ENCODE measurements around the gene C1QTNF2. TPM values are rescaled to one million over a fixed set of nuclear protein-coding genes. Genes with fewer than 3 reads are reported as not detected.

C1QTNF2 gene
- total RNA-seq, 1 donor from 2014 or later = 2.2 TPM

GRCh38 chr5:160363211-160363610 is 7.2 kb downstream of the C1QTNF2 start:
- ATAC-seq (no peak), DNase-seq (no peak)
- intact Hi-C loops (cut with DNase I) = no loop called here
- no peak for TF ChIP-seq CTCF (IDR thresholded peaks at IDR 0.05)
- no peaks in the 10 kb centered on the region for H3K36me3 ChIP-seq
- H3K4me3 ChIP-seq = no peak overlapping the region
- peak overlapping the region; percentile 42 for H3K27ac ChIP-seq
- H3K9me3 ChIP-seq = no peaks in the 10 kb centered on the region
- H3K4me1 ChIP-seq = peaks cover 16% of the 10 kb centered on the region
- no peaks in the 10 kb centered on the region for H3K27me3 ChIP-seq

DNA sequence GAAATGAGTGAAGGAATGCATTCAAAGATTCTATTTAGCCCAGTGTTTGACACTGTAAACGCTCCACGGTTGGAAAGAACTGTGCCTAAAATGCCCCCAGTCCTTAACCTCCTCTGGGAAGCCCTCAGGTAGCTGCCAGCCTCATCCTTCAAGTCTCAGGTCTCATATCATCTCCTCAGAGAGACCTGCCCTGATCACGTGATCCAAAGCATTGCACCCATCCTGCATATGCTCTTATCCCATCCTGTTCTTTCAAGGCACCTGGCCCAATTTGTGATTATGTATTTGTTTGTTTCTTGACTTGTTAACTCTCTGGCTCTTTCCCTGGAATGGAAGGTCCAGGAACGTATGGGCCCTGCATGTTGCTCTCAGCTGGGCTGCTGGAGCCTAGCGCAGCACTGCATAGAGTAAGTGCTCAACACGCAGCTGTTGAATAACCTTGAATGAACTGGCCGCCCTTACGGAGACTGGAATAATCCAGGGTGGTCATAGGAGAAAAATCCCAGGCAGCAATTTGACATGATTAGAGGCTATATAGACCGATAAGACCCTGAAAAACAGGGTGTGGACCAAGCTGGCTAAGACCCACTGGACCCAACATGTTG is 8.7 kb downstream of the C1QTNF2 start:
- Histone ChIP-seq H3K9me3 (no peaks in the 10 kb centered on the region), H3K4me3 (no peak overlapping the region), H3K27me3 (no peaks in the 10 kb centered on the region), H3K27ac (no peak overlapping the region), H3K36me3 (no peaks in the 10 kb centered on the region), H3K4me1 (peaks cover 16% of the 10 kb centered on the region)
- DNase-seq = no peak
- intact Hi-C loops (cut with DNase I) = no loop called here
- no peak for ATAC-seq
- TF ChIP-seq CTCF (IDR thresholded peaks at IDR 0.05) = no peak

GRCh38 chr5:160360310-160360709 is 10.1 kb downstream of the C1QTNF2 start:
- H3K36me3 ChIP-seq = no peaks in the 10 kb centered on the region
- peak overlapping the region; percentile 6 for H3K27ac ChIP-seq
- intact Hi-C loops (cut with DNase I) = no loop called here
- peaks cover 16% of the 10 kb centered on the region for H3K4me1 ChIP-seq
- no peaks in the 10 kb centered on the region for H3K27me3 ChIP-seq
- no peaks in the 10 kb centered on the region for H3K9me3 ChIP-seq
- no peak overlapping the region for H3K4me3 ChIP-seq
- ATAC-seq = no peak
- no peak for TF ChIP-seq CTCF (IDR thresholded peaks at IDR 0.05)
- DNase-seq = no peak

- no peaks in the 10 kb centered on the region for H3K27me3 ChIP-seq
- intact Hi-C loops (cut with DNase I) = no loop called here
- H3K4me3 ChIP-seq = no peak overlapping the region
- no peak for DNase-seq
- H3K4me1 ChIP-seq = peaks cover 16% of the 10 kb centered on the region
- no peak for TF ChIP-seq CTCF (IDR thresholded peaks at IDR 0.05)
- peak overlapping the region; percentile 6 for H3K27ac ChIP-seq
- H3K36me3 ChIP-seq = no peaks in the 10 kb centered on the region
- peak; percentile 11 for ATAC-seq
- H3K9me3 ChIP-seq = no peaks in the 10 kb centered on the region
Observed at GRCh38 chr5:160359816-160360215, 10.6 kb downstream of the C1QTNF2 start.

- no peak for ATAC-seq
- TF ChIP-seq CTCF (IDR thresholded peaks at IDR 0.05) = no peak
- no peaks in the 10 kb centered on the region for H3K27me3 ChIP-seq
- DNase-seq = no peak
- H3K27ac ChIP-seq = no peak overlapping the region
- no peaks in the 10 kb centered on the region for H3K9me3 ChIP-seq
- H3K4me1 ChIP-seq = peaks cover 16% of the 10 kb centered on the region
- no peak overlapping the region for H3K4me3 ChIP-seq
- no peaks in the 10 kb centered on the region for H3K36me3 ChIP-seq
- intact Hi-C loops (cut with DNase I) = no loop called here
Observed at GRCh38 chr5:160359242-160359641, 11.2 kb downstream of the C1QTNF2 start.

All from upper lobe of right lung (tissue), 1 donor.